ENCODE data around the gene TMEM50B. TPM values are rescaled to one million over a fixed set of nuclear protein-coding genes. Genes with fewer than 3 reads are reported as not detected.

TMEM50B gene
- total RNA-seq, 1 donor from 2014 or later: 24.9 TPM

- Histone ChIP-seq H3K27ac (peak overlapping the region; percentile 64 to 91), H3K36me3 (peaks cover 73 to 77% of the 10 kb centered on the region in 2 donors)
- intact Hi-C loops (cut with DNase I): loop anchor here (2.0 kb wide), 4 partner anchors 29 to 109 kb away; partner anchors contain the start of gene IFNAR1
Observed at GRCh38 chr21:33433425-33434114, 46.2 kb downstream of the TMEM50B start.

GRCh38 chr21:33433001-33433400, 46.8 kb downstream of the TMEM50B start:
- intact Hi-C loops (cut with DNase I): no loop called here

More at GRCh38 chr21:33433425-33434114, 46.2 kb downstream of the TMEM50B start:
- Histone ChIP-seq H3K27me3 (no peaks in the 10 kb centered on the region), H3K4me3 (no peak overlapping the region), H3K4me1 (peaks cover 11 to 22% of the 10 kb centered on the region in 2 donors), H3K9me3 (no peaks in the 10 kb centered on the region)
- DNase-seq (ENCODE audit: low spot score in 2 of 2): no peak
- no peak for TF ChIP-seq CTCF (IDR thresholded peaks at IDR 0.05)

GRCh38 chr21:33432496-33432895, 47.3 kb downstream of the TMEM50B start:
- no peak overlapping the region for H3K4me3 ChIP-seq
- H3K36me3 ChIP-seq: peaks cover 64 to 74% of the 10 kb centered on the region in 2 donors
- intact Hi-C loops (cut with DNase I): no loop called here

More at GRCh38 chr21:33433001-33433400, 46.8 kb downstream of the TMEM50B start:
- Histone ChIP-seq H3K27me3 (no peaks in the 10 kb centered on the region), H3K36me3 (peaks cover 69 to 76% of the 10 kb centered on the region in 2 donors), H3K9me3 (no peaks in the 10 kb centered on the region), H3K27ac (peak overlapping the region; percentile 64 to 91), H3K4me3 (no peak overlapping the region), H3K4me1 (peaks cover 11 to 24% of the 10 kb centered on the region in 2 donors)
- DNase-seq (ENCODE audit: low spot score in 2 of 2): no peak
- TF ChIP-seq CTCF (IDR thresholded peaks at IDR 0.05): no peak

GRCh38 chr21:33430858-33431257, 48.9 kb downstream of the TMEM50B start:
- Histone ChIP-seq H3K27ac (peak overlapping the region in 1 of 2 donors; percentile 17), H3K27me3 (no peaks in the 10 kb centered on the region), H3K36me3 (peaks cover 66 to 69% of the 10 kb centered on the region in 2 donors), H3K4me1 (peaks cover 11 to 24% of the 10 kb centered on the region in 2 donors), H3K9me3 (no peaks in the 10 kb centered on the region), H3K4me3 (no peak overlapping the region)
- DNase-seq (ENCODE audit: low spot score in 2 of 2): no peak
- intact Hi-C loops (cut with DNase I): no loop called here
- TF ChIP-seq CTCF (IDR thresholded peaks at IDR 0.05): no peak

More at GRCh38 chr21:33432496-33432895, 47.3 kb downstream of the TMEM50B start:
- Histone ChIP-seq H3K27me3 (no peaks in the 10 kb centered on the region), H3K27ac (peak overlapping the region; percentile 64 to 91), H3K9me3 (no peaks in the 10 kb centered on the region), H3K4me1 (peaks cover 11 to 24% of the 10 kb centered on the region in 2 donors)
- no peak for TF ChIP-seq CTCF (IDR thresholded peaks at IDR 0.05)
- DNase-seq (ENCODE audit: low spot score in 2 of 2): no peak

GRCh38 chr21:33428669-33429068, 51.1 kb downstream of the TMEM50B start:
- Histone ChIP-seq H3K27me3 (no peaks in the 10 kb centered on the region), H3K9me3 (no peaks in the 10 kb centered on the region), H3K4me3 (no peak overlapping the region), H3K36me3 (peaks cover 81 to 84% of the 10 kb centered on the region in 2 donors), H3K27ac (peak overlapping the region; percentile 14 to 61), H3K4me1 (peaks cover under 1 to 6% of the 10 kb centered on the region in 2 donors)
- intact Hi-C loops (cut with DNase I): no loop called here
- TF ChIP-seq CTCF (IDR thresholded peaks at IDR 0.05): no peak
- no peak for DNase-seq (ENCODE audit: low spot score in 2 of 2)
